ENCODE data around the gene NT5DC3. TPM values are rescaled to one million over a fixed set of nuclear protein-coding genes. Genes with fewer than 3 reads are reported as not detected.

Gene NT5DC3
- polyA plus RNA-seq, 3 donors: 0.27 to 4.8 (median 0.93) TPM

GRCh38 chr12:103820881-103821489 is 20.0 kb downstream of the NT5DC3 start:
- no peaks in the 10 kb centered on the region for H4K20me1 ChIP-seq (ENCODE audit: insufficient read depth, low read length)
- H3K4me3 Mint-ChIP-seq: no peak overlapping the region
- peaks cover 7 to 8% of the 10 kb centered on the region in 2 donors for H3K9me3 ChIP-seq (replicated peaks in 1 of 2; ENCODE audit: control insufficient read depth in 1 of 2, insufficient read depth in 1 of 2, low read length in 2 of 2)
- no peak overlapping the region for H3K4me3 ChIP-seq (replicated peaks in 1 of 3; ENCODE audit: low read depth in 2 of 3, low read length in 3 of 3)
- H3K27me3 ChIP-seq (ENCODE audit: control insufficient read depth in 2 of 2, insufficient read depth in 2 of 2, low read length in 2 of 2): no peaks in the 10 kb centered on the region
- no peak overlapping the region for H2AFZ ChIP-seq (ENCODE audit: insufficient read depth, low read depth, low read length, poor library complexity, severe bottlenecking)
- no peaks in the 10 kb centered on the region for H3K27me3 Mint-ChIP-seq (ENCODE audit: low read depth in 3 of 3)
- H3K4me2 ChIP-seq (replicated peaks; ENCODE audit: extremely low read depth, low read length, poor library complexity, severe bottlenecking): no peak overlapping the region
- no peak overlapping the region for H3K27ac ChIP-seq (ENCODE audit: low read depth in 1 of 2, low read length in 2 of 2)
- peaks cover 0 to 3% of the 10 kb centered on the region in 2 donors for H3K4me1 ChIP-seq (ENCODE audit: control insufficient read depth in 1 of 2, insufficient read depth in 2 of 2, low read length in 2 of 2)
- intact Hi-C loops (cut with micrococcal nuclease): no loop called here
- TF ChIP-seq CTCF (IDR thresholded peaks at IDR 0.05): no peak
- peaks cover 29% of the 10 kb centered on the region for H3K79me2 ChIP-seq (ENCODE audit: insufficient read depth, low read length)
- H3K4me1 Mint-ChIP-seq: peaks cover 7% of the 10 kb centered on the region
- no peak for DNase-seq
- H3K9me3 Mint-ChIP-seq: peaks cover 2 to 9% (median 7%) of the 10 kb centered on the region in 7 donors
- no peak overlapping the region for H3K27ac Mint-ChIP-seq
- WGBS (ENCODE audit: insufficient coverage): 80% methylated on average over 2 of the region's 3 CpGs
- H3K36me3 Mint-ChIP-seq: peaks cover 4 to 8% of the 10 kb centered on the region in 2 donors
- H3K9ac ChIP-seq (ENCODE audit: insufficient read depth, low read length, poor library complexity, severe bottlenecking): no peak overlapping the region
- no peaks in the 10 kb centered on the region for H3K36me3 ChIP-seq (replicated peaks in 1 of 2; ENCODE audit: control insufficient read depth in 1 of 2, insufficient read depth in 2 of 2, low read length in 2 of 2)

GRCh38 chr12:103820361-103820760 is 20.7 kb downstream of the NT5DC3 start:
- Mint-ChIP-seq H3K4me3 (no peak overlapping the region), H3K27ac (no peak overlapping the region), H3K36me3 (peaks cover 4 to 8% of the 10 kb centered on the region in 2 donors), H3K27me3 (ENCODE audit: low read depth in 3 of 3) (no peaks in the 10 kb centered on the region), H3K4me1 (peaks cover 7% of the 10 kb centered on the region), H3K9me3 (peaks cover 2 to 9% (median 7%) of the 10 kb centered on the region in 7 donors)
- Histone ChIP-seq H3K4me1 (ENCODE audit: control insufficient read depth in 1 of 2, insufficient read depth in 2 of 2, low read length in 2 of 2) (peaks cover 0 to 3% of the 10 kb centered on the region in 2 donors), H3K36me3 (replicated peaks in 1 of 2; ENCODE audit: control insufficient read depth in 1 of 2, insufficient read depth in 2 of 2, low read length in 2 of 2) (no peaks in the 10 kb centered on the region), H3K79me2 (ENCODE audit: insufficient read depth, low read length) (peaks cover 23% of the 10 kb centered on the region), H2AFZ (ENCODE audit: insufficient read depth, low read depth, low read length, poor library complexity, severe bottlenecking) (no peak overlapping the region), H3K27ac (ENCODE audit: low read depth in 1 of 2, low read length in 2 of 2) (no peak overlapping the region), H3K4me3 (replicated peaks in 1 of 3; ENCODE audit: low read depth in 2 of 3, low read length in 3 of 3) (no peak overlapping the region), H3K9ac (ENCODE audit: insufficient read depth, low read length, poor library complexity, severe bottlenecking) (no peak overlapping the region), H3K27me3 (ENCODE audit: control insufficient read depth in 2 of 2, insufficient read depth in 2 of 2, low read length in 2 of 2) (no peaks in the 10 kb centered on the region), H4K20me1 (ENCODE audit: insufficient read depth, low read length) (no peaks in the 10 kb centered on the region), H3K9me3 (replicated peaks in 1 of 2; ENCODE audit: control insufficient read depth in 1 of 2, insufficient read depth in 1 of 2, low read length in 2 of 2) (peaks cover 7 to 8% of the 10 kb centered on the region in 2 donors), H3K4me2 (replicated peaks; ENCODE audit: extremely low read depth, low read length, poor library complexity, severe bottlenecking) (no peak overlapping the region)
- no peak for DNase-seq
- no peak for TF ChIP-seq CTCF (IDR thresholded peaks at IDR 0.05)
- intact Hi-C loops (cut with micrococcal nuclease): no loop called here
